WTC11 (cell line): Measurements from ENCODE around the gene LARP1B.

Source experiments
- ATF1 ChIP-seq: sonication (generic); formaldehyde crosslinking; IDR thresholded peaks from 2 replicates; pipeline ENCODE4 v1.8.1; 2023; ENCODE audit warnings: mild to moderate bottlenecking, moderate library complexity, missing genetic modification reagents
- CBFB ChIP-seq: sonication (generic); formaldehyde crosslinking; IDR thresholded peaks from 2 replicates; pipeline ENCODE4 v1.8.1; 2022; ENCODE audit warnings: mild to moderate bottlenecking, low read depth, missing genetic modification reagents
- IRF1 ChIP-seq: sonication (generic); formaldehyde crosslinking; IDR thresholded peaks from 2 replicates; pipeline ENCODE4 v1.8.0; 2023; ENCODE audit warnings: missing genetic modification reagents
- IRF2 ChIP-seq: sonication (generic); formaldehyde crosslinking; IDR thresholded peaks from 2 replicates; pipeline ENCODE4 v1.8.0; 2022; ENCODE audit warnings: low read depth, missing genetic modification reagents, borderline replicate concordance
- NR3C1 ChIP-seq: sonication (generic); formaldehyde crosslinking; conservative IDR thresholded peaks from 2 replicates; pipeline ENCODE4 v1.8.1; 2023; ENCODE audit warnings: low read depth, mild to moderate bottlenecking, missing genetic modification reagents
- TCF7 ChIP-seq: sonication (generic); formaldehyde crosslinking; IDR thresholded peaks from 2 replicates; pipeline ENCODE4 v1.8.0; 2022; ENCODE audit warnings: mild to moderate bottlenecking, low read depth, missing genetic modification reagents, moderate library complexity
- ZNF138 ChIP-seq: sonication (generic); formaldehyde crosslinking; conservative IDR thresholded peaks from 2 replicates; pipeline ENCODE4 v1.8.1; 2022; ENCODE audit warnings: mild to moderate bottlenecking, moderate library complexity, missing genetic modification reagents
- TF ChIP-seq, protein P1 (sequence below): fragments of 200-600 bp; IDR thresholded peaks from 2 replicates; pipeline ENCODE4 v1.8.0; 2022; ENCODE audit warnings: antibody characterized with exemption
- TF ChIP-seq, protein P2 (sequence below): sonication (generic); formaldehyde crosslinking; IDR thresholded peaks from 2 replicates; pipeline ENCODE4 v1.8.1; 2023; ENCODE audit warnings: mild to moderate bottlenecking, moderate library complexity, missing genetic modification reagents
- TF ChIP-seq, protein P3 (sequence below): sonication (generic); formaldehyde crosslinking; IDR thresholded peaks from 2 replicates; pipeline ENCODE4 v1.8.0; 2022; ENCODE audit warnings: mild to moderate bottlenecking, missing genetic modification reagents

DNA sequence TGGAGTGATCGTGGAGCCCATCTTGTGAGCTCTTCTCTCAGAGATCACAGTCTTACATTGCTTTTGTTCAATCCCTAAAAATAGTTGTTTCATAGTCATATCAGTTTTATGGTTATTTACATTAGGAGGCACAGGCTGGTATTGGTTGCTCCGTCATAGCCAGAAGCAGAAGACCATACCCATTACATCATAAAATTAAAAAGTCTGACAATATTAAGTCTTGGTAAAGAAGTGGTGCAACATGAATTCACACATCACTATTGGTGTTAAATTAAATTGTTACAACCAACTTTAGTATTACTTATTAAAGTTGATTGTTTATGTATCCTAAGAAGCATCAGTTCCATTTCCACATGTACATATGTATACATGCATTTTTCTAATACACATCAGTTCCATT, 84.6 kb downstream of the LARP1B start:
- TF ChIP-seq, protein P1, sequence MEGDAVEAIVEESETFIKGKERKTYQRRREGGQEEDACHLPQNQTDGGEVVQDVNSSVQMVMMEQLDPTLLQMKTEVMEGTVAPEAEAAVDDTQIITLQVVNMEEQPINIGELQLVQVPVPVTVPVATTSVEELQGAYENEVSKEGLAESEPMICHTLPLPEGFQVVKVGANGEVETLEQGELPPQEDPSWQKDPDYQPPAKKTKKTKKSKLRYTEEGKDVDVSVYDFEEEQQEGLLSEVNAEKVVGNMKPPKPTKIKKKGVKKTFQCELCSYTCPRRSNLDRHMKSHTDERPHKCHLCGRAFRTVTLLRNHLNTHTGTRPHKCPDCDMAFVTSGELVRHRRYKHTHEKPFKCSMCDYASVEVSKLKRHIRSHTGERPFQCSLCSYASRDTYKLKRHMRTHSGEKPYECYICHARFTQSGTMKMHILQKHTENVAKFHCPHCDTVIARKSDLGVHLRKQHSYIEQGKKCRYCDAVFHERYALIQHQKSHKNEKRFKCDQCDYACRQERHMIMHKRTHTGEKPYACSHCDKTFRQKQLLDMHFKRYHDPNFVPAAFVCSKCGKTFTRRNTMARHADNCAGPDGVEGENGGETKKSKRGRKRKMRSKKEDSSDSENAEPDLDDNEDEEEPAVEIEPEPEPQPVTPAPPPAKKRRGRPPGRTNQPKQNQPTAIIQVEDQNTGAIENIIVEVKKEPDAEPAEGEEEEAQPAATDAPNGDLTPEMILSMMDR, result no peak
- TF ChIP-seq, protein P2, sequence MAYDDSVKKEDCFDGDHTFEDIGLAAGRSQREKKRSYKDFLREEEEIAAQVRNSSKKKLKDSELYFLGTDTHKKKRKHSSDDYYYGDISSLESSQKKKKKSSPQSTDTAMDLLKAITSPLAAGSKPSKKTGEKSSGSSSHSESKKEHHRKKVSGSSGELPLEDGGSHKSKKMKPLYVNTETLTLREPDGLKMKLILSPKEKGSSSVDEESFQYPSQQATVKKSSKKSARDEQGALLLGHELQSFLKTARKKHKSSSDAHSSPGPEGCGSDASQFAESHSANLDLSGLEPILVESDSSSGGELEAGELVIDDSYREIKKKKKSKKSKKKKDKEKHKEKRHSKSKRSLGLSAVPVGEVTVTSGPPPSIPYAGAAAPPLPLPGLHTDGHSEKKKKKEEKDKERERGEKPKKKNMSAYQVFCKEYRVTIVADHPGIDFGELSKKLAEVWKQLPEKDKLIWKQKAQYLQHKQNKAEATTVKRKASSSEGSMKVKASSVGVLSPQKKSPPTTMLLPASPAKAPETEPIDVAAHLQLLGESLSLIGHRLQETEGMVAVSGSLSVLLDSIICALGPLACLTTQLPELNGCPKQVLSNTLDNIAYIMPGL (CRISPR knock-in tag), result no peak
- no peak for TF ChIP-seq ATF1 (CRISPR knock-in tag)
- TF ChIP-seq IRF2 (CRISPR knock-in tag), result no peak
- TF ChIP-seq NR3C1 (CRISPR knock-in tag), result no peak
- no peak for TF ChIP-seq IRF1 (CRISPR knock-in tag)
- no peak for TF ChIP-seq ZNF138 (CRISPR knock-in tag)
- no peak for TF ChIP-seq TCF7 (CRISPR knock-in tag)
- no peak for TF ChIP-seq CBFB (CRISPR knock-in tag)
- TF ChIP-seq, protein P3, sequence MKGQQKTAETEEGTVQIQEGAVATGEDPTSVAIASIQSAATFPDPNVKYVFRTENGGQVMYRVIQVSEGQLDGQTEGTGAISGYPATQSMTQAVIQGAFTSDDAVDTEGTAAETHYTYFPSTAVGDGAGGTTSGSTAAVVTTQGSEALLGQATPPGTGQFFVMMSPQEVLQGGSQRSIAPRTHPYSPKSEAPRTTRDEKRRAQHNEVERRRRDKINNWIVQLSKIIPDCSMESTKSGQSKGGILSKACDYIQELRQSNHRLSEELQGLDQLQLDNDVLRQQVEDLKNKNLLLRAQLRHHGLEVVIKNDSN (CRISPR knock-in tag), result no peak
